Measurements from ENCODE around the gene ZMIZ1.

Gene ZMIZ1

GRCh38 chr10:79068562-79069324 lies at the start of gene ZMIZ1:
ZMIZ1 (plus strand) TSS chr10:79068966; CDS start chr10:79201633, 132,667 bp downstream.
- DNase-seq = peak; percentile 64

DNA sequence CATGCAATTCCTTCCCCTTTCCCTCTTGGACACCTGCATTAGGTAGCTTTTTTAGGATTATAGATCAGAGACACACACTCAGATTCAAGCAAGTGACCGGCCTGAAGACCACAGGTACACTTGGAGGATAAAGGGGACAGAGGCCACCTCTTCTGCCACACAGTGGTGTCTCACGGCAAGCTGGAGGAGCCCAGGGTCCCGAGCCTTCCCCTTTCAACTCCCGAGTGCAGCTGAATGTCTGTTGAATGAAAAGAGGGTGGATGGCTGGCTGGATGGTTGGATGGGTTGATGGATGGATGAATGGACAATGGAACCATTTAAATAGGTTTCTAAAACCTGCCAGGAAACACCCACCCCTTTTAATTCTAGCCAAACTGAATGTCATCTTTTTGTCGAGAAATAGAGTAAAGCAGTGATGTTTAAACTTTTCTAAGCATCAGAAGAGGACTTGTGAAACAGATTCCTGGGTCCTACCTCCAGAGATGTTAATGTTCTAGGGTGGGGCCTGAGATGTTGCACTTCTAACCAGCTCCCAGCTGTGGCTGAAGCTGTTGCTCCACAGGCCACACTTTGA lies 49.2 kb upstream of the ZMIZ1 start:
- DNase-seq = no peak

- no peak for DNase-seq
Measured at GRCh38 chr10:79020015-79020491, 48.7 kb upstream of the ZMIZ1 start.

- no peak for DNase-seq
Measured at GRCh38 chr10:79020605-79021004, 48.2 kb upstream of the ZMIZ1 start.

GRCh38 chr10:79021331-79021907 lies 47.3 kb upstream of the ZMIZ1 start:
- DNase-seq = no peak

GRCh38 chr10:79021948-79022499 lies 46.7 kb upstream of the ZMIZ1 start:
- no peak for DNase-seq

- DNase-seq = no peak
Measured at GRCh38 chr10:79022565-79023230, 46.1 kb upstream of the ZMIZ1 start.

GRCh38 chr10:79023240-79024162 lies 45.3 kb upstream of the ZMIZ1 start:
- DNase-seq = no peak

DNA sequence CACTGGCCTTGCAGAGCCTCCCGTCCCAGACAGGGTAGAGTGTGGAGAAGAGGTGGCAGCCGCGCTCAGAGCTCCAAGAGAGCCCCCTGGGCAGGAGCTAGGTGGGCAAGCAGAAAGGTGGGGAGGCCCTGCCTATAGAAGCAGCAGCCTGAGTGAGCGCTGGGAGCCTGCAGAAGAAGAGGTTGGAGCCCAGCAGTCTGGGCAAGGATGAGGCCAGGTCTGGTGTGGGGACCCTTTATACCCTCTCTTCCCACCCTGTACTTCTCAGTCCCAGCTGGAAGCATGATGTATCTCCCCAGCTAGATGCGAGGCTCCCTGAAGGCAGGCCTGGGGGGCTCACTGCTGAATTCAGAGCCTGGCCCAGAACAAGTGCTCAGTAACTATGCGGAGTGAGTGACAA lies 44.5 kb upstream of the ZMIZ1 start:
- no peak for DNase-seq

- no peak for DNase-seq
Measured at GRCh38 chr10:79024720-79025198, 44.0 kb upstream of the ZMIZ1 start.

DNA sequence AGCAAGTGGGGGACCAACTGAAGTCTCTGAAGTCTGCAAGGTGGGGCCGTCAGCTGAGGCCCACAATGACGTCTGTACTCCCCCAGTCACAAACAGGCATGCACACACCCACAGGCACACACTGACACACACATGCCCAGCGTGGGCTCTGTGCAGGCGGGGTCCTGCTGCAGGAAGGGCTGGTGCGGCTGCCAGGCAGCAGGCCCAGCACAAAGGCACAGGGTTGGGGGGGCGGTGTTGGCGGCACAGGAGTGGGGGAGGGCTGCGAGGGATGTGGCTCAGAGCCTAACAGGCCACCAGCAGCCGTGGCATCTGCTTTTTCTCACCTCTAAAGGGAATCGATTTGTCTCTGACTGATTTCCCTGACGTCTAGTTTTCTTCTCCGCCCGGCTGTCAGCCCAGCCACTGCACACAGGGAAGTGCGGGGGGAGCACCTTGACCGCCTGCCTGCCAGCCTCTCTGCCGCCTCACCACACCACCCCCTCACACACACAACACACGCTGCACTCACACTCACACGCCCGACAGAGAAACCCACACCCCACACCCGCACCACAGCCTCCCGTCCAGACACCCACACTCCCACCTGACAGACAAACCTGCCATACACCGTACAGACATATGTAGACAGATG lies 43.5 kb upstream of the ZMIZ1 start:
- no peak for DNase-seq

DNA sequence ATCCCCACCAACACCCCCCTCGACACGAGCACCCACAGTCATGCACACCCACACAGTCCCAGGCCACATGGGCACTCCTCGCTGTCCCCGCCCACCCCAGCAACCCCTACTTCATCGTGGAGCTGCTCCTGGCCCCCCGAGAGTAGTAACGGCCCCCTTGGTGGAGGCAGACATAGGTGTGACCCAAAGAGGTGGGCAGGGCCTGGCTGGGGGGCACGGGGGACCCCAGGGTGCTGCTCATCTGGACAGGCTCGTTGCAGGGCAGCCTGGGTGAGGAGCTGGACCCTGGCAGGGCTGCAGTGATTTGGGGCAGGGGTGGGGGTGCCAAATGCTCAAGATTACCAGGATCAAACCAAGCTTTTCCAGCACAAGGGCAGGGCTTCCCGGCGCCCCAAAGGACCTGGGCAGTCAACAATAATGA lies 42.4 kb upstream of the ZMIZ1 start:
- no peak for DNase-seq

DNA sequence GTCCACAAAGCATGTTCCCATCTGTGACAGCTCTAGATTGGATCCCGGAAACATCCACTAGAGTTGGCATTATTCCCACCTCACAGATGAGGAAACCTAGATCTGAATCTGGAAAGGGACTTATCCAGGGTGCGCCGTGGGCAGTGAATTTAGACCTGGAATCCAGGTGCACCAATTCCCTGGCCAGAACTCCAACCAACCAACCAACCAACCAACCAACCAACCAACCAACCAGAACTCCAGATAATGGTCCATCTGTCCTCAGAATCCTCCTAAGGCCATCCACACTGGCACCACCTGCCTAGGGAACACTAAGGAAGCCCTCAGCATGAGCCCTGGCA lies 42.0 kb upstream of the ZMIZ1 start:
- no peak for DNase-seq

DNA sequence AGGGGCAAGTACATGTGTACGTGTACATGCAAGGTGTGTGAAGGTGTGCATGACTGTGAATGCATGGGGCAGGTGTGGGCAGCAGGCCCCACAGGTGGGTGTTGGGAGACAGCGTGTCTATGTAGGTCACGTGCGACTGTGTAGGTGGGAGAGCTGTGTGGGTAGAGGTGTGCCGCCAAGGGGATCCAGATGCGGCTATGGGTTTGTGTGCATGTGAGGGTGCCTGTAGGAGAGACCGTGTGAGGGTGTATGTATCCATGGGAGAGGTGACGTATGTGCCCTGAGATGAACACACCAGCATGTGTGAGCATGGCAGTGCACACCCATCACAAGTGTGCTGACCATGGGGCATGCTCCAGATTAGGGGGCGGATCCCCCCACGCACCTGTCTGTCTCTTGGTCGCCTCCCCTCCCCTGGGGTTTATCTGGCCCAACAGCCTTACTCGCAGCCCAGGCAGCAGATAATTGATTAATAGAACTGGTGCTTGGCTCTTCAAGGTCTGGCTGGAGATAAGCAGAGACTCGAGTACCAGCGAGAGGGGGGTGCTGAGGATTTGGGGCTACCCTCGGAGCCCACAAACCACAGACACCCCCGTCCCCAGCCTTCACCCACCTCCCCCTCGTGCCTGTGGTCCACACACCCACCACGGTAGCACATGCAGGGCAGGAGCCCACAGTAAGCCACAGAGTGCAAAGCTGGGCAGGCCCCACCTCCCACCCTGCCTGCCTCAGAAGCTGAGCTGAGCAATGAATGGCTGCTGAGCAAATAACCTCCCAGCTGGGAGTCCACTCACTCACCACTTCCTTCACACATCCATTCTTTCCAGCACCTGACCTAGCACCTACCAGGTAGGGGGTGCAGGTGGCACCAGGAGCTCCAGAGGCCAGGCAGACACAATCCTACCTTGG lies 41.4 kb upstream of the ZMIZ1 start:
- DNase-seq = no peak

- no peak for DNase-seq
Measured at GRCh38 chr10:79028056-79028430, 40.7 kb upstream of the ZMIZ1 start.

- no peak for DNase-seq
Measured at GRCh38 chr10:79028451-79029010, 40.2 kb upstream of the ZMIZ1 start.

DNA sequence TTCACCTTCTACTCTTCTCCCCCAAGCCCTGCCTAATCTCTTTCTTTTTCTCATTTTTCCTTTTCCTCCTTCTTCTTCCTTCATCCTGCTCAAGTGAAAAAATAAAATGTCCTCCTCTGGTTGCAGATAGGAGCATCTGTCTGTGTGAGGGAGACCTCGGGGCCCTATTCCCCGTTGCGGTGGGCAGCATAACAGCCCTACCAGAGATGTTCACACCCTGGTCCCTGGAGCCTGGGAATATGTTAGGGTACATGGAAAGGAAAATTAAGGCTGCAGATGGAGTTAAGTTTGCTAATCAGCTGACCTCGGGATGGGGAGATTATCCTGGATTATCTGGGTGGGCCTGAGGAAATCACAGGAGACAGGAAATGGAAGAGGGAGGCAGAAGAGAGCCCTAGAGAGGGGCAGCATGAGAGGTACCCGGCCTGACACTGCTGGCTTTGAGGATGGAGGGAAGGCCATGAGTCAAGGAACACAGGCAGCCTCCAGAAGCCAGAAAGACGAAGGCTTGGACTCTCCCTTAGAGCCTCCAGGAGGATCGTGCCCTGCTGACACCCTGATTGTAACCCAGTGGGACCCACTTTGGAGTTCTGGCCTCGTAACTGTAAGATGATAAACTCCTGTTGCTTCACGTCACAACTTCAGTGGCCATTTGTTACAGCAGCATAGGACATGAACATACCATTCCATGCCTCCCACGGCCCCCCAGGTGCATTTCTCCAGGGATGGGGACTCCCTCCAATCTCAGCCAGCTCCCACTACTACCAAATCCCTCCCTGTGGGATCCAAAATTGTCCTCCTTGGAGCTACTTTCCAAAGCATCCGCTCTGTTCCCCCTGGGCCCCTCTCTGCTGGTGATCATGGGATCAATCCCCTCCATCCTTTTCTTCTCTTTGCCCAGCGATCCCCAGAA lies 39.0 kb upstream of the ZMIZ1 start:
- no peak for DNase-seq

DNA sequence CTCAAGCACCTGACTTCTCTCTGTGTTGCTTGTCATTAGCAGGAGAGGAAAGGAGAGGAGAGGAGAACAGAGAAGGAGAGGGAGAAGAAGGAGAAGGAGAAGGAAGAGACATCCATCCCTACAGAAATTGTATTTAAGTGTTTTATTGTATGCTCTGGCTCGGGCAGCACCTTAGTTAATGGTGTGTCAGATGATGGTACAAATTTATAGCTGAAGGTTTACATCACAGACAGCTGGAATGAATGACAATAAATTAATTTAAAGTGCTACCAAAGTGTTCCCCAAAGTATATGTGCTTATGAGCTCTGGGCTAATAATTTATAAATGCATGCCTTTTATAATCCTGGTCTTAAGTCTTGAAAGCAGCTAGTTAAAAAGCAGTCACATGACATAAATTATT lies 38.1 kb upstream of the ZMIZ1 start:
- DNase-seq = no peak

DNA sequence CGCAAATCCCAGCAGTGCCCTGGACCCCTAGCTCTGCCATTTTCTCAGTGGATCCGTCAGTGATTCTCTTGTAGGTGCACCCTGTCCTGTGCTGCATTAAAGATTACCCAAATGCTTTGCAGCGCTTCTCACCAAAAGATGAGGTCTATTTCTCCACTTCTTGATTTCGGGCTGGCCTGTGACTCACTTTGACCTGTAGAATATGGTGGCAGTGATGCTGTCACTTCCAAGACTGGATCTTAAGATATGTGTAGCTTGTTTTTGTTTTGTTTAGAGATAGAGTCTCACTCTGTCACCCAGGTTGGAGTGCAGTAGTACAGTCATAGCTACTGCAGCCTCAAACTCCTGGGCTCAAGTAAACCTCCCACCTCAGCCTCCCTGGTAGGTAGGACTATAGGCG lies 37.0 kb upstream of the ZMIZ1 start:
- DNase-seq = no peak
